ENCODE results near the gene C8G.

Gene C8G

GRCh38 chr9:136952321-136952850 lies 7.3 kb downstream of the C8G start:
- Histone ChIP-seq H3K36me3 (ENCODE audit: control insufficient read depth, insufficient read depth, low read length) (no peaks in the 10 kb centered on the region), H3K9me3 (ENCODE audit: control insufficient read depth, insufficient read depth, low read length) (no peaks in the 10 kb centered on the region), H3K9ac (ENCODE audit: low read depth, low read length) (no peak overlapping the region), H3K4me1 (ENCODE audit: control insufficient read depth, insufficient read depth, low read length) (no peaks in the 10 kb centered on the region), H3K4me3 (ENCODE audit: low read depth, low read length) (no peak overlapping the region), H3K27me3 (ENCODE audit: control insufficient read depth, insufficient read depth, low read length) (no peaks in the 10 kb centered on the region)

GRCh38 chr9:136952876-136953770 lies 8.1 kb downstream of the C8G start:
- Histone ChIP-seq H3K27me3 (ENCODE audit: control insufficient read depth, insufficient read depth, low read length) (no peaks in the 10 kb centered on the region), H3K9ac (ENCODE audit: low read depth, low read length) (no peak overlapping the region), H3K36me3 (ENCODE audit: control insufficient read depth, insufficient read depth, low read length) (no peaks in the 10 kb centered on the region), H3K4me3 (ENCODE audit: low read depth, low read length) (no peak overlapping the region), H3K4me1 (ENCODE audit: control insufficient read depth, insufficient read depth, low read length) (no peaks in the 10 kb centered on the region), H3K9me3 (ENCODE audit: control insufficient read depth, insufficient read depth, low read length) (no peaks in the 10 kb centered on the region)

- no peaks in the 10 kb centered on the region for H3K4me1 ChIP-seq (ENCODE audit: control insufficient read depth, insufficient read depth, low read length)
- no peaks in the 10 kb centered on the region for H3K9me3 ChIP-seq (ENCODE audit: control insufficient read depth, insufficient read depth, low read length)
- no peak overlapping the region for H3K9ac ChIP-seq (ENCODE audit: low read depth, low read length)
- H3K36me3 ChIP-seq (ENCODE audit: control insufficient read depth, insufficient read depth, low read length): no peaks in the 10 kb centered on the region
- no peaks in the 10 kb centered on the region for H3K27me3 ChIP-seq (ENCODE audit: control insufficient read depth, insufficient read depth, low read length)
- no peak overlapping the region for H3K4me3 ChIP-seq (ENCODE audit: low read depth, low read length)
Measured at GRCh38 chr9:136953771-136954269, 8.8 kb downstream of the C8G start.

GRCh38 chr9:136954270-136955083 lies 9.4 kb downstream of the C8G start:
- Histone ChIP-seq H3K27me3 (ENCODE audit: control insufficient read depth, insufficient read depth, low read length) (no peaks in the 10 kb centered on the region), H3K36me3 (ENCODE audit: control insufficient read depth, insufficient read depth, low read length) (no peaks in the 10 kb centered on the region), H3K9ac (ENCODE audit: low read depth, low read length) (no peak overlapping the region), H3K9me3 (ENCODE audit: control insufficient read depth, insufficient read depth, low read length) (no peaks in the 10 kb centered on the region), H3K4me1 (ENCODE audit: control insufficient read depth, insufficient read depth, low read length) (no peaks in the 10 kb centered on the region), H3K4me3 (ENCODE audit: low read depth, low read length) (no peak overlapping the region)

- no peak overlapping the region for H3K4me3 ChIP-seq (ENCODE audit: low read depth, low read length)
- H3K36me3 ChIP-seq (ENCODE audit: control insufficient read depth, insufficient read depth, low read length): no peaks in the 10 kb centered on the region
- H3K4me1 ChIP-seq (ENCODE audit: control insufficient read depth, insufficient read depth, low read length): no peaks in the 10 kb centered on the region
- H3K27me3 ChIP-seq (ENCODE audit: control insufficient read depth, insufficient read depth, low read length): no peaks in the 10 kb centered on the region
- no peaks in the 10 kb centered on the region for H3K9me3 ChIP-seq (ENCODE audit: control insufficient read depth, insufficient read depth, low read length)
- no peak overlapping the region for H3K9ac ChIP-seq (ENCODE audit: low read depth, low read length)
Measured at GRCh38 chr9:136955202-136955942, 10.3 kb downstream of the C8G start.

GRCh38 chr9:136955943-136956335 lies 10.9 kb downstream of the C8G start:
- Histone ChIP-seq H3K27me3 (ENCODE audit: control insufficient read depth, insufficient read depth, low read length) (no peaks in the 10 kb centered on the region), H3K4me3 (ENCODE audit: low read depth, low read length) (no peak overlapping the region), H3K9me3 (ENCODE audit: control insufficient read depth, insufficient read depth, low read length) (no peaks in the 10 kb centered on the region), H3K4me1 (ENCODE audit: control insufficient read depth, insufficient read depth, low read length) (no peaks in the 10 kb centered on the region), H3K9ac (ENCODE audit: low read depth, low read length) (no peak overlapping the region), H3K36me3 (ENCODE audit: control insufficient read depth, insufficient read depth, low read length) (no peaks in the 10 kb centered on the region)

- Histone ChIP-seq H3K9ac (ENCODE audit: low read depth, low read length) (no peak overlapping the region), H3K9me3 (ENCODE audit: control insufficient read depth, insufficient read depth, low read length) (no peaks in the 10 kb centered on the region), H3K4me1 (ENCODE audit: control insufficient read depth, insufficient read depth, low read length) (no peaks in the 10 kb centered on the region), H3K27me3 (ENCODE audit: control insufficient read depth, insufficient read depth, low read length) (no peaks in the 10 kb centered on the region), H3K4me3 (ENCODE audit: low read depth, low read length) (no peak overlapping the region), H3K36me3 (ENCODE audit: control insufficient read depth, insufficient read depth, low read length) (no peaks in the 10 kb centered on the region)
Measured at GRCh38 chr9:136956604-136957003, 11.6 kb downstream of the C8G start.

- H3K9ac ChIP-seq (ENCODE audit: low read depth, low read length): no peak overlapping the region
- no peaks in the 10 kb centered on the region for H3K27me3 ChIP-seq (ENCODE audit: control insufficient read depth, insufficient read depth, low read length)
- no peak overlapping the region for H3K4me3 ChIP-seq (ENCODE audit: low read depth, low read length)
- H3K4me1 ChIP-seq (ENCODE audit: control insufficient read depth, insufficient read depth, low read length): no peaks in the 10 kb centered on the region
- no peaks in the 10 kb centered on the region for H3K9me3 ChIP-seq (ENCODE audit: control insufficient read depth, insufficient read depth, low read length)
- no peaks in the 10 kb centered on the region for H3K36me3 ChIP-seq (ENCODE audit: control insufficient read depth, insufficient read depth, low read length)
Measured at GRCh38 chr9:136957461-136957860, 12.4 kb downstream of the C8G start.

GRCh38 chr9:136957901-136958300 lies 12.9 kb downstream of the C8G start:
- no peaks in the 10 kb centered on the region for H3K36me3 ChIP-seq (ENCODE audit: control insufficient read depth, insufficient read depth, low read length)
- H3K9ac ChIP-seq (ENCODE audit: low read depth, low read length): no peak overlapping the region
- no peaks in the 10 kb centered on the region for H3K27me3 ChIP-seq (ENCODE audit: control insufficient read depth, insufficient read depth, low read length)
- no peak overlapping the region for H3K4me3 ChIP-seq (ENCODE audit: low read depth, low read length)
- H3K9me3 ChIP-seq (ENCODE audit: control insufficient read depth, insufficient read depth, low read length): no peaks in the 10 kb centered on the region
- H3K4me1 ChIP-seq (ENCODE audit: control insufficient read depth, insufficient read depth, low read length): no peaks in the 10 kb centered on the region

GRCh38 chr9:136958473-136958872 lies 13.4 kb downstream of the C8G start:
- no peak overlapping the region for H3K4me3 ChIP-seq (ENCODE audit: low read depth, low read length)
- no peak overlapping the region for H3K9ac ChIP-seq (ENCODE audit: low read depth, low read length)
- no peaks in the 10 kb centered on the region for H3K9me3 ChIP-seq (ENCODE audit: control insufficient read depth, insufficient read depth, low read length)
- H3K27me3 ChIP-seq (ENCODE audit: control insufficient read depth, insufficient read depth, low read length): no peaks in the 10 kb centered on the region
- no peaks in the 10 kb centered on the region for H3K36me3 ChIP-seq (ENCODE audit: control insufficient read depth, insufficient read depth, low read length)
- H3K4me1 ChIP-seq (ENCODE audit: control insufficient read depth, insufficient read depth, low read length): no peaks in the 10 kb centered on the region
